Heart right ventricle (tissue), 16 donors: Measurements from ENCODE around the gene ANAPC5. TPM values are rescaled to one million over a fixed set of nuclear protein-coding genes. Genes with fewer than 3 reads are reported as not detected.

Source experiments
- ATAC-seq, 8 donors: fragments of 200-7000 bp; cut with Tn5 transposase; one replicate each; pipeline ENCODE4 v1.9.1; 2020; ENCODE audit warnings: mild to moderate bottlenecking in 8 of 8, moderate library complexity in 8 of 8, moderate number of reproducible peaks in 1 of 8
- DNase-seq, 2 donors: peaks; one replicate each; pipeline ENCODE4 v3.0.0-alpha.2; 2020
- H3K27ac ChIP-seq, 10 donors: fragments of 200-600 bp; sonication (generic) in 2 of 10; one replicate each; pipeline versions ENCODE4 v1.5.0 to v1.8.0; 2020 to 2022; ENCODE audit warnings: mild to moderate bottlenecking in 3 of 10
- H3K27me3 ChIP-seq, 7 donors: fragments of 200-600 bp; one replicate each; pipeline ENCODE4 v1.8.0; 2021 to 2022; ENCODE audit warnings: mild to moderate bottlenecking in 2 of 7
- H3K36me3 ChIP-seq, 9 donors: fragments of 200-600 bp; sonication (generic) in 1 of 9; one replicate each; pipeline versions ENCODE4 v1.5.0 to v1.8.0; 2020 to 2022; ENCODE audit warnings: mild to moderate bottlenecking in 2 of 9
- H3K4me1 ChIP-seq, 9 donors: fragments of 200-600 bp; sonication (generic) in 1 of 9; one replicate each; pipeline versions ENCODE4 v1.5.0 to v1.8.0; 2020 to 2022; ENCODE audit warnings: mild to moderate bottlenecking in 4 of 9
- H3K4me3 ChIP-seq, 10 donors: fragments of 200-600 bp; sonication (generic) in 2 of 10; one replicate each; pipeline versions ENCODE4 v1.5.0 to v1.8.0; 2020 to 2022; ENCODE audit warnings: mild to moderate bottlenecking in 7 of 10, moderate library complexity in 2 of 10
- H3K9me3 ChIP-seq, 11 donors: fragments of 200-600 bp in 10 of 11; sonication (generic) in 2 of 11; one replicate each; pipeline versions ENCODE4 v1.5.0 to v1.8.0; 2013 to 2022; ENCODE audit warnings: mild to moderate bottlenecking in 2 of 11, control low read depth in 1 of 11, moderate library complexity in 1 of 11
- CTCF ChIP-seq, 9 donors: fragments of 200-600 bp; sonication (generic) in 2 of 9; IDR thresholded peaks; one replicate each; pipeline versions ENCODE4 v1.5.0 to v1.8.0; 2021 to 2022; ENCODE audit warnings: antibody characterized with exemption in 9 of 9, mild to moderate bottlenecking in 5 of 9, moderate library complexity in 1 of 9
- WGBS, 2 donors: extraction: QIAGEN DNeasy Blood & Tissue Kit; methylation state at CpG; one replicate each; pipeline ENCODE4 v1.1.7; 2013; ENCODE audit warnings: inconsistent platforms in 1 of 2; 5-methylcytosine and 5-hydroxymethylcytosine counted together
- intact Hi-C, 10 donors: fragments of 100-400 bp; cut with DNase I; formaldehyde crosslinking; loops; one replicate each; pipeline versions ENCODE4 v1.11.1 to v1.14.2; 2022
- polyA plus RNA-seq, 2 donors: library from polyadenylated mRNA; stranded (reverse); fragments of 200-250 nt; gene quantifications; one replicate each; pipeline ENCODE4 v1.2.3, GENCODE V29; 2013
- total RNA-seq, 10 donors: library from RNA; stranded (reverse); fragmentation: NEBNext Ultra II Directional in 3 of 10; extraction: Animal tissue kit (Norgen Biotek cat#: 25700) in 3 of 10; gene quantifications; one replicate each; pipeline versions ENCODE4 v1.2.1 to v1.2.4, GENCODE V29; 2021 to 2023
- donor health status: Arrhythmogenic right ventricular cardiomyopathy.
- donor health status: ischemic (EF 13 %, LVEDD 7.1; RV severe dilation, severe dysfunction).
- donor health status: healthy with polysubstance abuse.
- donor health status: DM: no; HTN: yes; CAD: no.
- donor health status: DM: no; HTN: no; CAD: no.
- donor health status: ischemic (EF 25% LVEDD 6.9; RV normal size, moderate dysfunction).
- donor health status: ischemic (EF 25% LVEDD 5.7; RV mildly dilated, moderate dysfunction).
- donor health status: healthy.
- donor health status: DM: yes; HTN: yes; CAD: no.
- donor health status: Ischemic cardiomyopathy.
- donor health status: ischemic (EF 35%, LVEDD 5.7; RV mildly dilated, moderate dysfunction).
- donor health status: nonischemic (EF 11% LVEDD 7.7; RV severe dilation, severe dysfunction).
- donor health status: DM: yes; HTN: yes; CAD: no.
- donor health status: PGD.
- donor health status: ischemic (EF 29% LVEDD 5.4; RV normal size, mild dysfunction).
- donor health status: nonischemic (EF 23%, LVEDD 6.1; RV moderate dilation, normal function).

ANAPC5 gene
- total and polyA plus RNA-seq, 12 donors = 50.2 to 82.4 (median 57.0) TPM

GRCh38 chr12:121355818-121356217, 3.6 kb upstream of the ANAPC5 start:
- ATAC-seq (no peak), DNase-seq (no peak)
- no peak overlapping the region for H3K27ac ChIP-seq
- no peaks in the 10 kb centered on the region for H3K9me3 ChIP-seq
- TF ChIP-seq CTCF (IDR thresholded peaks at IDR 0.05) = no peak
- intact Hi-C loops = no loop called here
- H3K27me3 ChIP-seq = no peaks in the 10 kb centered on the region
- whole genome bisulfite sequencing, 2 donors = 88 to 90% methylated on average over 6 of the region's 6 CpGs
- peaks cover 0 to 17% (median 13%) of the 10 kb centered on the region in 9 donors for H3K4me1 ChIP-seq
- H3K36me3 ChIP-seq = no peaks in the 10 kb centered on the region
- H3K4me3 ChIP-seq = no peak overlapping the region

- ATAC-seq (peak; percentile 57 to 77 (median 68)), DNase-seq (no peak)
- H3K27me3 ChIP-seq = no peaks in the 10 kb centered on the region
- TF ChIP-seq CTCF (IDR thresholded peaks at IDR 0.05) = no peak
- H3K4me3 ChIP-seq = peak overlapping the region in 9 of 10 donors; percentile 37 to 99 (median 90)
- H3K27ac ChIP-seq = peak overlapping the region in 9 of 10 donors; percentile 52 to 89 (median 85)
- peaks cover 0 to 11% (median 0%) of the 10 kb centered on the region in 9 donors for H3K36me3 ChIP-seq
- intact Hi-C loops = loop anchor here in 6 of 10 donors (2.0 to 5.0 kb wide), 5 partner anchors 45 to 90 kb away; partner anchors contain the start of gene RNF34 (in 4 of the 6)
- H3K9me3 ChIP-seq = no peaks in the 10 kb centered on the region
- WGBS, 2 donors = 0 to 2% methylated on average over 11 to 12 of the region's 12 CpGs
- H3K4me1 ChIP-seq = peaks cover 0 to 34% (median 23%) of the 10 kb centered on the region in 9 donors
These were observed 439 bp upstream of the ANAPC5 start for GRCh38 chr12:121352682-121353018.

- peaks cover 0 to 70% (median 37%) of the 10 kb centered on the region in 9 donors for H3K36me3 ChIP-seq
- H3K9me3 ChIP-seq = no peaks in the 10 kb centered on the region
- H3K4me1 ChIP-seq = peaks cover 0 to 26% (median 17%) of the 10 kb centered on the region in 9 donors
- intact Hi-C loops = no loop called here
- H3K27me3 ChIP-seq = no peaks in the 10 kb centered on the region
- ATAC-seq (no peak), DNase-seq (no peak)
- 87 to 88% methylated on average over 2 of the region's 2 CpGs for WGBS, 2 donors
- no peak for TF ChIP-seq CTCF (IDR thresholded peaks at IDR 0.05)
- H3K4me3 ChIP-seq = no peak overlapping the region
- no peak overlapping the region for H3K27ac ChIP-seq
These were observed 5.5 kb downstream of the ANAPC5 start for GRCh38 chr12:121346747-121347146.

- TF ChIP-seq CTCF (IDR thresholded peaks at IDR 0.05) = no peak
- Histone ChIP-seq H3K4me1 (peaks cover 0 to 12% (median 5%) of the 10 kb centered on the region in 9 donors), H3K27me3 (no peaks in the 10 kb centered on the region), H3K4me3 (no peak overlapping the region), H3K9me3 (no peaks in the 10 kb centered on the region), H3K27ac (no peak overlapping the region), H3K36me3 (peaks cover 0 to 85% (median 41%) of the 10 kb centered on the region in 9 donors)
- DNase-seq (no peak), ATAC-seq (no peak)
- intact Hi-C loops = no loop called here
- WGBS, 2 donors = 66 to 74% methylated on average over 4 of the region's 4 CpGs
These were observed 6.9 kb downstream of the ANAPC5 start for GRCh38 chr12:121345151-121345815.
